ENCODE measurements around the gene NAPG.

GRCh38 chr18:10552226-10552625, 26.4 kb downstream of the NAPG start:
- no peak for TF ChIP-seq REST (IDR thresholded peaks at IDR 0.05)
- TF ChIP-seq HNF4G (IDR thresholded peaks at IDR 0.05) = no peak
- TF ChIP-seq, protein P1, sequence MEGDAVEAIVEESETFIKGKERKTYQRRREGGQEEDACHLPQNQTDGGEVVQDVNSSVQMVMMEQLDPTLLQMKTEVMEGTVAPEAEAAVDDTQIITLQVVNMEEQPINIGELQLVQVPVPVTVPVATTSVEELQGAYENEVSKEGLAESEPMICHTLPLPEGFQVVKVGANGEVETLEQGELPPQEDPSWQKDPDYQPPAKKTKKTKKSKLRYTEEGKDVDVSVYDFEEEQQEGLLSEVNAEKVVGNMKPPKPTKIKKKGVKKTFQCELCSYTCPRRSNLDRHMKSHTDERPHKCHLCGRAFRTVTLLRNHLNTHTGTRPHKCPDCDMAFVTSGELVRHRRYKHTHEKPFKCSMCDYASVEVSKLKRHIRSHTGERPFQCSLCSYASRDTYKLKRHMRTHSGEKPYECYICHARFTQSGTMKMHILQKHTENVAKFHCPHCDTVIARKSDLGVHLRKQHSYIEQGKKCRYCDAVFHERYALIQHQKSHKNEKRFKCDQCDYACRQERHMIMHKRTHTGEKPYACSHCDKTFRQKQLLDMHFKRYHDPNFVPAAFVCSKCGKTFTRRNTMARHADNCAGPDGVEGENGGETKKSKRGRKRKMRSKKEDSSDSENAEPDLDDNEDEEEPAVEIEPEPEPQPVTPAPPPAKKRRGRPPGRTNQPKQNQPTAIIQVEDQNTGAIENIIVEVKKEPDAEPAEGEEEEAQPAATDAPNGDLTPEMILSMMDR (IDR thresholded peaks at IDR 0.05; ENCODE audit: low read depth, low read length, missing input control) = no peak
- TF ChIP-seq EGR1 (IDR thresholded peaks at IDR 0.05; ENCODE audit: low read depth in 2 of 2) = no peak
- no peak for TF ChIP-seq SP1 (IDR thresholded peaks at IDR 0.05)
- TF ChIP-seq RAD21 (IDR thresholded peaks at IDR 0.05) = no peak
- TF ChIP-seq RXRA (IDR thresholded peaks at IDR 0.05) = no peak
- TF ChIP-seq, protein P2, sequence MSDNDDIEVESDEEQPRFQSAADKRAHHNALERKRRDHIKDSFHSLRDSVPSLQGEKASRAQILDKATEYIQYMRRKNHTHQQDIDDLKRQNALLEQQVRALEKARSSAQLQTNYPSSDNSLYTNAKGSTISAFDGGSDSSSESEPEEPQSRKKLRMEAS (IDR thresholded peaks at IDR 0.05) = no peak
- TF ChIP-seq JUND (IDR thresholded peaks at IDR 0.05) = no peak
- no peak for TF ChIP-seq ATF3 (IDR thresholded peaks at IDR 0.05)
- peak; percentile 12 to 17 for TF ChIP-seq HNF4A (conservative IDR thresholded peaks at IDR 0.05)
- no peak for TF ChIP-seq TAF1 (conservative IDR thresholded peaks at IDR 0.05)
